GM19438 (cell line): Measurements from ENCODE around the gene ANGPTL3.

Source experiments
- ATAC-seq: cut with Tn5 transposase; IDR thresholded peaks from one replicate; pipeline ENCODE4 v1.9.1; 2021; ENCODE audit warnings: low read depth; ENCODE audit not compliant: unreplicated experiment

The ANGPTL3 gene

GRCh38 chr1:62625415-62625814 is 28.1 kb downstream of the ANGPTL3 start:
- ATAC-seq = no peak

- ATAC-seq = no peak
Measured at GRCh38 chr1:62628506-62628905, 31.2 kb downstream of the ANGPTL3 start.

- ATAC-seq = no peak
Measured at GRCh38 chr1:62637392-62638105, 40.2 kb downstream of the ANGPTL3 start.

GRCh38 chr1:62643283-62643682 is 46.0 kb downstream of the ANGPTL3 start:
- no peak for ATAC-seq

GRCh38 chr1:62652387-62652786 is 55.1 kb downstream of the ANGPTL3 start:
- ATAC-seq = no peak

GRCh38 chr1:62654744-62655143 is 57.4 kb downstream of the ANGPTL3 start:
- ATAC-seq = no peak
